NCI-H446 treated with DMSO at 0.1 percent for 48 hours (cell line): ENCODE results near the gene ETNK2.

Source experiments
- DNase-seq: peaks from one replicate; lab custom pipeline; 2025; lab: John Stamatoyannopoulos, UW

Gene ETNK2

DNA sequence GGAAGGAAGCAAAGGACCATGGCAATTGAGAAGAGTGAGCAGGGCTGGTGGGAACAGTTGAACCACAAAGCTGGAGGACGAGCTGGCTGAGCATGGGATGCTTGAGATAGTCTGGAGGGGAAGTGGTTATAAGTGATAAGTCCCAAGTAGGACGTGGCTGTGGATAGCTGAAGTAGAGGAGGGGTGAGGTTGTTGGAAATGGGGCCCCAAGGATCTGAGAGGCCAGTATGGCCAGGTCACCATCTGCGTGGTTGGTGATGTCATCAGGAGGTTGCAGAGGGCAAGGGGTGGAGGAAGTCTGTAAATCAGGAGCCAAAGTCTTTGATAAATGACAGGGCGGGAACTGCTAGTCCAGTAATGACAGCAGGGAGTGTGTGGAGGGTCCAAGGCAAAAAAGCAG, 25.3 kb upstream of the ETNK2 start:
- no peak for DNase-seq

DNA sequence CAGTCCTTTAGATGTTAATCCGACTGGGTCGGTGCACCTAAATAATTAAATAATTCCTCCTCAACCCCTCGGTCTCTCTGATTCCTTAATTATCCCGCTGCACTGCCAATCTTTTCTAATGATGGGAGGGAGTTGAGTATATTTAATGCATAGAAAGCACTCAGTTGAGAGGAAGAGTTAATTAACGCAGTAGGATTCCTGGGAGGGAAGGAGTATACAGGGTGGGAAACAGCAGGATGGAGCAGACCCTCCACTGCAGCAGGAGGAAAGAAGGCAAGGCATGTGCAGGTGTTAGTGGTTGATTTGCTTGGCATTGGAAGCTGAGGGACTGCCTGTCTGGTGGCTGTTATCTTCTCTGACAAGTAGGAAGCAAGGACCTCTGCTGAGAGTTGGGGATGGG, 24.2 kb upstream of the ETNK2 start:
- DNase-seq, result no peak

DNA sequence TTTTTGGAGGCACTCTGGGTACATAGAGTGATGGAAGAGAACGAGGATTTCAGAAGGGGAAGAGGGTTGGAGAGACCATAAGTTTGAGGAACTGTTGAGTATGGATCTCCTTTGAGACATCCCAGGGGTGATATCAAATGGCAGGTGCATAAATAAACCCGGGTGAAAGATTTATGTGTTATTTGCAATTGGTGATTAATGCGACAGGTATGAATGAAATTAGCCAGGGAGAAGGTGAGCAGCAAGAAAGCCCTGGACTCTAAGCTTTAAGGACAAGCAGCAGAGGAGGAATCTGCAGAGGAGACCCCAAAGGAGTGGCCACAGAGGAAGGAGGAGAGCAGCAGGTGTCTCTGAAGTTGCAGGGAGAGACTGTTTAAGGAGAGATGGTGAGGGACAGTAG, 23.1 kb upstream of the ETNK2 start:
- no peak for DNase-seq

DNA sequence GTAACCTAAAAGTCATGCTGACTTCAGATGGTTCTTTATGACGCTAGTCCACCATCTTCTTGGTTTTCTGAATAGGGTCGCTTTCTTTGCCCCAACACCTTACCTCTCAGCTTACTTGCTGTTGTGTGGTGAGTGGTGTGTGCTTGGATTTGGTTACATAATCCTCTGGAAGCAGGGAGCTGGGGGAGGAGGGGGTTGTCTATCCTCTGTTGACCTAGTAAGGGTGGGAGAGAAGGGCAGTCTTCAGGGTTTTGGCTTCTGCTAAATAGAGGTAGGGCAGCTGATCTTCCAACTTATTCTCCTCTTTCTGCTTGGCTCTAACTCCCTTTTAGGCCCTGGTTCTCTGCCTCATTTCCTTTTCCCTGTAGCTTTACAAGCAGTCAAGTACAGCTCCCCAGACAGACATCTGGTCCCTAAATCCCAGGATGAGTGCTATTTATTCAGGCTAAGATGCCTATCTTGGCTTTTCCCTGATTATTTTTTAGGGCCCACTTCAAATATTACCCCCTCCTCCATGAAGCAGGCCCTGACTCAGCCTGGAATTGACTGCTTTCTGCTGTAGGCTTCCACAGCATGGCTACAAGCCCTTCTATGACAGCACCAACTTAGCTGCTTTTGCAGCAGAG, 20.7 kb upstream of the ETNK2 start:
- no peak for DNase-seq

DNA sequence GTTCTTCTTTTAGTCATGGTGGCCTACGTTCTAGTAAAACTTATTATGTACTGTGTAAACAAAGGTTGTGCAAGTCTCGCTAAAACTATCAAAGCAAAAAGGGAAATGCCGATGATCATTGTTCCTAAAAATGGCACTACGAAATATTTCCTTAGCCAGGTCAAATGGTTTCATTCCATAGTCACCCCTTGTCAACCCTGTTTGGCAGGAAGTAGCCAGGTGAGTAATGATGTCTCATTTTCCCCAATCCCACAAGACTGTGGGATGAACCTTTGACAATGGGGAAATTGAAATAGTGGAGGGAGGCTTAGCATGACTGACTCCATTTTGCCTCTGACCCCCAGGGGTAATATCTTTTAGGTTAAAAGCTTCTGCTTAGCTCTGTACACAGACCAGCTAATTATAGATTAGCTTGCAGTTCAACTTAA, 19.9 kb upstream of the ETNK2 start:
- DNase-seq, result no peak

DNA sequence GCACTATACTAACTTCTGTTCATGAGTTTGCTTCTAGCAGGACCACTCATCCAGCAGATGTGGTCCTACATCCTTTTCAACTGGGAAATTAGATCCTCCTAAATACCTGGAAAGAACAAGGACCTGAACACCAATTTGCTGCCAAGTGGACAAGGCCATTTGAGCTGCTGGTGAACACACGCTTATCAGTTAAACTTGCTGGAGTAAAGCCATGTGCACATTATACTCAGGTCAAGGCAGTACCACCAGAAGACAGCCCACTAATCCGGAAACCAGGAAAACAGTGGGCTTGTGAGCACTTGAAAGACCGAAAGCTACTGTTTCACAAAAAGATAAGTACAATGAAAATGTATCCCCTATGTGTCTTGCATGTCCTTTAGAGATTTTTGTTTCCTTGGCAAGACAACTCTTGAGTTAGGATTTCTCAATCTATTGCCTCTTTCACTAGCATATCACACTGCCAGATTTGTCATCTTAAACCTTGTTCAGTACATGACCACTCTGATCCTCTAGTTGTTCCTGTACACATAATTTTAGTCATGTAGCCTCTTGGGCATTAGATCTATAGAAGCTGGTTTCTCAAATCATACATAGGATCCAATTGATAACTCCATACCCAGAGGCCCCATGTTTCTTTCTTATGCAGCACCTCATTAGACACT, 18.8 kb upstream of the ETNK2 start:
- no peak for DNase-seq

DNA sequence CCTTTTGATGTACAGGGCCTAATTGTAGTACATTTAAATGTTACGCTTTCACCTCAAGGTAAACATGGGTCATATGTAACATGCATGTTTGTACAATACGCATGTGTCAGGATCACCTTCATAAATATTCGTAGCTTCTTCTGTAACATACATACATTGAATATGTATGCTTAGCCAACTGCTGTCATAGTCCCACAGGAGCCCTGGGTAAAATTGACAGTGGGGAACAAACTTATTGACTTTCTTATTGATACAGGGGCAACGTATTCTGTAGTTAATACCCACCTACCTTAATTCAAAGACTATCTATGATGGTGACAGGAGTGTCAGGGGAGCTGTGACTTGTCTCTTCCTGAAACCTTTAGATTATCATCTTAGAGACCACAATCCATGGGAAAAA, 18.0 kb upstream of the ETNK2 start:
- DNase-seq, result no peak

DNA sequence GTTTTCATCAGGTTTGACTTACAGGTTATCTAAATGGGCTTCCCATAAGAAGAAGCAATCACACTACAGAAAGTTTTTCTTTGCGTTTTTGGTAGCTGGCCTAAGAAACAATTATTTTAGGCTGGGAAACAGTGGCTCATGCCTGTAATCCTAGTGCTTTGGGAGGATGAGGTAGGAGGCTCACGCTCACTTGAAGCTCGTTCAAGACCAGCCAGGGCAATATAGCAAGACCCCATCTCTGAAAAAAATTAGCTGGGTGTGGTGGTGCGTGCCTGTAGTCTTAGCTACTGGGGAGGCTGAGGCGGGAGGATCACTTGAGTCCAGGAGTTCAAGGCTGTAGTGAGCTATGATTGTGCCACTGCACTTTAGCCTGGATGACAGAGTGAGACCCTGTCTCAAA, 15.9 kb upstream of the ETNK2 start:
- DNase-seq, result no peak

DNA sequence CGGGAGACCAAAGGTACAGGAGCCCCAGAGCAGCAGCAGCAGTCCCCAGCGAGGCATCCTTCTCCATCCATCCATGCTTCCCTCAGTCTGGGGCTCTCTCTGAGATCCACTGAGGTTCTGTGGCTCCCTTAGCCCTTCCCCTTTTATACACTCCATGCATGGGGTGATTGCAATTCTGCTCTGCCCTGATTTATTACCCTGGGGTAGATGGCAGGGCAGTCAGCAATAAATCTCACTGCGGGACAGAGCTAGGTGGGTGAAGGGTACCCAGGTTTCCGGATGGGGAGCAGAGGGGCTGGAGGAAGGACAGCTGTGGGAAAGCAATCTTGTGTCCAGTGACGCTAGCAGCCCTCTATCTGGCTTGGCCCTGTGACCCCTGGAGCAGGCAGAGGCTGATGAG, 14.4 kb upstream of the ETNK2 start, which contains the start of gene REN:
REN (minus strand) TSS at position 119 of the 400 bp plus-strand sequence; CDS start at position 75, 44 bp downstream.
- DNase-seq, result no peak

DNA sequence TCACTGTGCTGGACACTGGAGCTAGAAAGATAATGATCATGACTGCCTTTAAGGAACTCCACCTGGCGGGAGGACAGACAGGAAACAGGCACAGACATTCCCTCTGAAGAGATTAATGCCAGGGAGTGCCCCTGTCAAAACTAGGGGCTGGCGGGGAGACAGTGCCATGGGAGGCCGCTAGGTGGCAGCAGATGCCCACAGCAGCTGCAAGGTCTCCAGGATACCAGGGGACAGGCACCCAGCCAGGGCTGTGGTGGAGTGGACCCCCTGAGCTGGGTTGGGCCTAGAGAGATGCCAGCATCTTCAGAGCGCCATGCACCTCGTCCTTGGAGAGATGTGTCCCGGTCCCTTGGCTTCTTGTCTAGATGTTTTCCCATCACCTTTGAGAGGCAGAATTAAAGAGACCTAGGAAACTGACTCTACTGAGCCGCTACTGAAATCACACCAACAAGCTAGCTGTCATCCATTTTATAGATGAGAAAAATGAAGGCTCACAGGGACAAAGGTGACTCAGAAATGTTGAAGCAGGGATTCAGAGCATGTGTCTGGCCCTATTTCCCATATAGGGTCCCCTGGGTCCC, 10.7 kb upstream of the ETNK2 start:
- peak; percentile 51 for DNase-seq

DNA sequence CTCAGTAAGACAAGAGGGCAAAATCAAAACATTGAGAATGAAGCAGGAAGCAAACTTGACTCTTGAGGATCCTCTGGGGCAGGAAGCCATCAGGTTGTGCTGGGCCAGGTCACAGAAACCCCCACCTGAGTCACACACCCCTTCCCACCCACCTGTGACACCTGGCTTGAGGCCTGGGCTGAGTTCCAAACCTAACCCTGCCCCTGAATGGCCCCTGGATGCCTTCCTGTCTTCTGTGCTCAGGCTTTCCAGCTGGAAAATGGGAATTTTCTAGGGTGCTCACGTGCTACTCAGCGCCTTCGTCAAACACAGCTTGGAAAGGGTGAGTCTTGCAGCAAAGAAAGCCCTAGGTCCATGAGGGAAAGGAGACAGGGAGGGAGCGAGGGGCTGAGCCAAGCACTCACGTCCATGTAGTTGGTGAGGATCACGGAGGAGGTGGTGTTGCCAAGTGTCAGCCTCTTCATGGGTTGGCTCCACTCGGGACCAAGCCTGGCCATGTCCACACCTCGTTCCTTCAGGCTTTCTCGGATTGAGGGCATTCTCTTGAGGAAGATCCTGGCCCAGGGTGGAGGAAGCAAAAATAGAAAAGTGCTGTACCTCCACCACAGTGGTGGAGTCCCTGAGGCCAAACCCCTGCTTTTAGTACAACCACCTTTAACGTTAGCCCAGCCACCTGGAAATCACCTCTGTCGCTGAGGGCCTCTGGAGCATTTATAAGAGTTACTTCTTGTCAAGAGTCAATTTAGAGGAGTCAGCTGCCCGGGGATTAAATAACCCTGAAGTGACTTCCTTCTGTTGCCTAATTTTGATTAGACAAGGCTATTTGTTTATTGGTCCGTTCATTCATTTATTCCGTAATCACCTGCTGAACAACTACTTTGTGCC, 10.0 kb upstream of the ETNK2 start:
- no peak for DNase-seq

DNA sequence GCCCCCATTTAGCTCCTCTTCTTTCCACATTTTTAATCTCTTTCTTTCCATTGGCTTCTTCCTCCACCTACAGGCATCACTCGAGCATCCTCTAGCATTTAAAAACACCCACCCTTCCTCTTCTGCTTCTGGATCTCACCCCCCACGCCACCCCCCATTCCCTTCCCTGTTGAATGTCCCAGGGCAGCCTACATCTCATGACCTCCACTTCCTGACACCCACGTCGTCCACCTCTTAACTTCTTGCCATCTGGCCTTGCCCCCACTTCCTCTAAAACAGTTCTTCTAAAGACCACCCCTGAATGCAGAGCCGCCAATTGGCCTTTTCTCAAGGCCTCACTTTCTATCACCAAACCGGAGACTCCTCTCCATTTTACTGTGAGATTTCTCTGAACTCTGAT, 6.1 kb upstream of the ETNK2 start:
- DNase-seq, result no peak

DNA sequence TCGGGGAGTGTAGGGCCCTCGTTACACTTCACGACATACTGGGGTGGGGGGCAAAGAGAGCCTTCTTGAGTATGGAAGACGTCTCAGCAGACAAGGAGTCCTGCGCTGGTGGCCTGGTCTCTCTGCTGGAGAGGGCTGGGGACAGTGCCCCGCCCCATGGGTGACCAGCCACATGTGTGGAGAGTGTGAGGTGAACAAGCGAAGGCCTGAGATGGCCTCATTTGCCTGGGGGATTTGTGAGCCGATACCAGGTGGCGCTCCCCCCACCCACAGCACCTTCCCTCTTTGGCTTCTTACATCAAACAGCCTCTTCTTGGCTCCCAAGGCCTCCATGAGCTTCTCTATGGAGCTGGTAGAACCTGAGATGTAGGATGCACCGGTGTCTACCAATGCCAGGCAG, 4.0 kb upstream of the ETNK2 start:
- no peak for DNase-seq

DNA sequence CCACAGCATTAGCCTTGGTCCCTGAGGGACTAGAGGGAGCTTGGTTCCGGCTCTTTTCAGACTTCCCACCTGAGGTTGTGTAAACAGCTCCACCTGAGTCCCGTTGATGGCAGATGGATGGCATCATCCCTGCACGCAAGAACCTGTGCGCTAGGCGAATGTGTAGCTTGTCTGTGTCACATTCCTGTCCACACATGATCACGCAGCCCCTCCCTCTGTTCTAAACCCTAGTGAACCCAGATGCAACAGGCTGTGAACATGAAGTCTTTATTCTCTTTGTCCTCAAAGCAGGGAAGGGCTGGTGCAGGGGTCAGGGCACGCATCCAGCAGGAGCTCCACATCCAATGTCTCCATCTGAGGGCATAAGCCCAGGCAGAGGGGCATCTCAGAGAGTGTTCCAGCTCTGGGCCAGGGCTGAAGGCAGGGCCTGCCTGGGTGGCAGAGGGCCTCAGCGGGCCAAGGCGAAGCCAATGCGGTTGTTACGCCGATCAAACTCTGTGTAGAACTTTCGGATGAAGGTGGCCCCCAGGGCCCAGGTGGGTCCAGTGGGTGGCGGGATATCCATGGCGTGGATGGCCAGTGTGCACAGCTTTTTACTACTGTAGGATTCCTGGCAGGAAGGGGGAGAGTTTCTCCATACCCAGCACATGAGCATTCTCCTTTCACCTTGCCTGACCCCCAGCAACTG, 2.9 kb upstream of the ETNK2 start:
- DNase-seq, result no peak

DNA sequence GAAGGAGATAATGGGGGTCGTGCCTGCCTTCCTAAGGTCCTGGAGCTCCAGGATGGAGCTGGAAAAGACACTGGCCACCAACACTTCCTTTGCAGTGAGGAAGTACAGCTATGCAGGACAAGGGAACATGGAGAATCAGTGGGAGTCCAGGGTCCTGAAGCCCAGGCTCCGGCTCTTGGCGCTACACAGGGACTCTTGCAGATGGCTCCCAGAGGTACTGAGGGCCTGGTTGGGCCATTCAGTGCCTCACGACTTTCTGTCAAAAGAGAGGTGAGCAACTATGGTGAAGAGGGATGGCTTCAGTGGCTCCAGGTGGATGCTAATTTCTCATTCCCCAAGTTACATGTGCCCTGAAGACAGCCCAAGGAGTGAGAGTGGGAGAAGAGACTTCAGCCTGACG, 1.8 kb upstream of the ETNK2 start:
- no peak for DNase-seq

DNA sequence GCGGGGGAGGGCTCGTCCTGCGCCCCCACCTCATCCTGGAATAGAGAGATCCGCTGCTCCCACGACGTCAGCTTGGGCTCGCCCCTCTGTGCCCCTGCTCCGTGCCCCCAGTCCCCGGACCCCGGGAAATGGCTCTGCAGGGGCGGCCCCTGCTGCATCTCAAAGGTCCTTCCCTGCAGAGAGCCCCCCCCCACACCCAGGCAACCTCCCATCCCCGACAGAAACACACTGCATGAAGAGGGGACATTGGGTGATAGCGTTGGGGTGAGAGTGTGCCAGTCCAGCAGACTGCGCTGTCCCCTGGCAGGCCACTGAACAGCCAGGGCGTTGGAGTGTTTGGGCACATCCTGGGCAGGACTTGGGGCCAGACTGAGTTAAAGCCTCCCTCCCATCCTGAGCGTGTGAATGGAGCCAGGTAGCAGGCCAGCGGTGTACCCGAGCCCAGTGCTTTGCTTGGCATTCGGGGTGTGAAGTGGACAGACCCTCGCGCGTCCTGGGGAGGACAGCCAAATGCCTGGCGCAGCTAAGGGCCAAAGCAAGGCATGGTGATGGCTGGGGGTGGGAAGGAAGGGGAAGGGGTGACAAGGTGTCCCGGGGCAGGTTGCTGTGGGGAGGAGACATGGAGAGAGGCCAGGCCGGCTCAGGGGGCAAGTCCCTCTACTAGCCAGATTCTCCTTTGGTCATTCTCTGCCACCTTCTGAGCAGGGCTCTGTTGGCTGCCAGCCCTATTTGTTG, 633 bp upstream of the ETNK2 start:
- no peak for DNase-seq

DNA sequence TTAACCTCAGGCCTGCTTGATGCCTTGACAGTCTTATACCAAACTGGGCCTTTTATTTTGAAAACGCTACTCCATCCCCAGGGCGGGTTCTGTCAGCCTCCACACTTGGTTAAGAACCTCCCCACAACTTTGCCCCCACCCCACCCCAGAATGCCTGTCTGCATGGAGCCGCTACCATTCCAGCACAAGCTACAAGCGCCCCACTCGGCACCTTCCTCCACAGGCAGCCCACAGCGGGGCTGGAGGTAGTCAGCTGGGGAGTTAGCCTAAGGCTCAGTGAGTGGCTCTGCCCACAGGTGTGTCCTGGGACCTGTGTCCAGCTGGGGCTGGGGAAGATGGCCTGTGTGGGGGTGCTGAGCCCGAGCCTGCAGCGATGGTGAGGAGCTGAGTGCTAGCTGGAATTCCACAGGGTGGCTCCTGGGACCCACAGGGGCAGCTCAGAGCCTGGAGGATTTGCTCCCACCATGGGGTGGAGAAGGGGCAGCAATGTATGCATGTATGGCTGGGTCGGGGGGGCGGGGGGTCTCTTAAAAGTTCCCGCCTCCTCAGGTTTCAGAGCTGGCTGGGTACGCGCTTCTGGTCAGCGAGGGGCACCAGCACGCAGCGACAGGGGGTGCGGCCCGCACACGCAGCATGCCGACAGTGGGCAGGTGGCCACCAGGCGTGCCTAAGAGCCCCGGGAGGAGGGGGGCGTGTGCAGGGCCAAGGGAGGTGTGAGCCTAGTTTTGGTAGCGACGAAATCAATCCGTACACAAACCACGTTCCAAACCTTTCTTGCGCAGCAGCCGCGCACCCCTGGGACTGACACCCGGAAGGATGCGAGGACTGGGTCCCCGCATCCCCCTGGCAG, 917 bp downstream of the ETNK2 start:
- DNase-seq, result no peak

DNA sequence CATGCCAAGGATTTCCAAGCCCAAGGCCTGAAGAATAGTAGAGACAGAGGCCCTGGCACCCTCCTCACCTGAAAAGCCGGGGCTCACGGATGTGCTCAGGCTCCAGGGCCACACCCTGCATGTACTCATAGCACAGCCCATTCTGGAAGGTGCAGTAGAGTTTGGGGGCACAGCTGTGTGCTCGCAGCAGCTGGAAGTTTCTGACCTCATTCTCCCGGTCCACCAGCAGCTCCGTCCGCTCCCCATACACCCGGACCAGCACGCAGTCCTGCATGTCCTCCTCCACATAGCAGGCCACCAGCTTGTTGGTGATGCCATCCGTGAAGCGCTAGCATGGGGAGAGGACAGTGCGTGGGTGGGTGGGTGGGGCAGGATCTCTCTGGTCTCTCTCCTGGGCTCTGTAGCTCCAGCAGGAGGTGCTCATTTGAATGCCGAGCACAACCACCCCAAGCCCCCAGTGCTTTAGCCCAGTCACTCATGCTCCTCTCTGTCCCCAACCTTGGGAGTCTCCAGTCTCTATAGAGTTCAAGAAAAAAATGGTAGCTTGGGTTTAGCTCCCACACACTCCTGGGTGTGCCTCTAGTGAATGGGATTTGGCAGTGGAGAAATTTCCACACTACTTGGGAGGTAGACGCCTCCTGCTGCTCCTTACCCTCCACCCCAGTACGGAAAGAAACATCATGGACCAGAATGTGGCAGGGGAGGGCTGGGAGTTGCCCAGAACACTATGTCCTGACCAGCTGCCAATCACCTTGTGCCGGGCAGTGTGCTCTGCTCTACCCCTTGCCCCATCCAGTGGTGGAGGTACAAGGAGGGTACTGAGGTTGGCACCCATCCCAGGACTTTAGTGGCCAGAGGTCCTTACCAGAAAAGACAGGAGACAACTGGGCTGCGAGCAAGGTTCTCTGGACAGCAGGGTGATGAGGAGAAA, 1.9 kb downstream of the ETNK2 start:
- no peak for DNase-seq

DNA sequence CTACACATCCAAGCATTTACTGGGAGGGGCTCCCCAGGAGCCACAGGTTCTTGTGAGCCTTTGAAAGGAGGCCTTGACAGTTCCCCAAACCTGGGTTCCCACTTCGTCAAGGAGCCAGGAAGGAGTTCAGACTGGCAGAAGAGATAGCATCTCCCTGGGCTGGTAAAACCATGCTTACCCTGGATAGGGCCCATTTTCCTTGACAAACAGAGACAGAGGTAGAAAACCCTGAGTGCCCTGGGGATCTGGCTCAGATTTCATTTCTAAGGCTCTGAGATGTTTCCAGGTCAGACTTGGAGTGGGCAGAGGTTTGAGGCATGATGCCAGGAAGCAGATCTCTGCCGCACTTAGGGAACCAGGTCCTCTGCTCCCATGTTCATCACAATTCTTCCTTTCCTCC, 2.7 kb downstream of the ETNK2 start:
- no peak for DNase-seq
